H1 (cell line): Measurements from ENCODE around the gene GABPB1. TPM values are rescaled to one million over a fixed set of nuclear protein-coding genes. Genes with fewer than 3 reads are reported as not detected.

Experiments used
- CTCF ChIA-PET: fragments of 300-600 bp; sonication (Branson Sonifier 250); formaldehyde crosslinking; loops from one replicate; lab custom pipeline; 2021; ENCODE audit not compliant: partially characterized antibody; lab: Charles Lee
- POLR2A ChIA-PET: fragments of 300-600 bp; sonication (Branson Sonifier 250); formaldehyde crosslinking; loops from one replicate; lab custom pipeline; 2021; ENCODE audit warnings: inconsistent platforms; ENCODE audit not compliant: partially characterized antibody; lab: Charles Lee
- DNase-seq, 2 experiments: peaks; one replicate each; pipeline versions ENCODE4 v3.0.0 to v3.0.0-alpha.2; 2010 to 2022; ENCODE audit warnings: low spot score in 2 of 2, low read depth in 1 of 2, mixed read lengths in 1 of 2
- FAIRE-seq: peaks from 2 replicates; lab custom pipeline; 2011; peaks lifted over from hg19 to GRCh38; lab: Jason Lieb, UNC
- H2AFZ ChIP-seq: 2 replicates; pipeline ENCODE4 v1.8.1; 2012; ENCODE audit warnings: low read length, inconsistent platforms
- H2AK5ac ChIP-seq: 2 replicates; pipeline ENCODE4 v1.6.1; 2013; ENCODE audit warnings: low read depth, low read length
- H2BK120ac ChIP-seq: replicated peaks from 2 replicates; pipeline ENCODE3; 2013; ENCODE audit warnings: low read depth, low read length, inconsistent platforms
- H2BK12ac ChIP-seq: 2 replicates; pipeline ENCODE4 v1.6.1; 2013; ENCODE audit warnings: low read depth, low read length
- H2BK15ac ChIP-seq: 2 replicates; pipeline ENCODE4 v1.6.1; 2013; ENCODE audit warnings: low read length
- H2BK20ac ChIP-seq: 2 replicates; pipeline ENCODE4 v1.6.1; 2013; ENCODE audit warnings: low read length
- H2BK5ac ChIP-seq: 2 replicates; pipeline ENCODE4 v1.6.1; 2013; ENCODE audit warnings: low read depth, low read length
- H3K14ac ChIP-seq: 2 replicates; pipeline ENCODE4 v1.6.1; 2013; ENCODE audit warnings: inconsistent platforms; ENCODE audit not compliant: insufficient read length
- H3K18ac ChIP-seq: 2 replicates; pipeline ENCODE4 v1.6.1; 2013; ENCODE audit warnings: low read length; ENCODE audit errors: extremely low read depth
- H3K23ac ChIP-seq: 2 replicates; pipeline ENCODE4 v1.6.1; 2013; ENCODE audit warnings: inconsistent platforms; ENCODE audit not compliant: insufficient read length
- H3K23me2 ChIP-seq: 2 replicates; pipeline ENCODE4 v1.6.1; 2013; ENCODE audit warnings: low read depth, low read length
- H3K27ac ChIP-seq: 2 replicates; pipeline ENCODE4 v1.6.1; 2011; ENCODE audit warnings: low read depth, low read length, inconsistent platforms
- H3K27me3 ChIP-seq, 4 experiments: replicated peaks in 1 of 4; 1 replicate in 1 of 4; 2 replicates in 3 of 4; pipeline versions ENCODE4 v1.6.1 to v1.8.1; 2011 to 2013; ENCODE audit warnings: low read length in 3 of 4, mild to moderate bottlenecking in 3 of 4, inconsistent platforms in 2 of 4, mixed read lengths in 2 of 4, moderate library complexity in 1 of 4; ENCODE audit not compliant: control insufficient read depth in 3 of 4, insufficient read depth in 3 of 4; ENCODE audit errors: extremely low read depth in 1 of 4
- H3K36me3 ChIP-seq, 4 experiments: 2 replicates each; pipeline versions ENCODE4 v1.6.1 to v1.8.1; 2011 to 2013; ENCODE audit warnings: mild to moderate bottlenecking in 4 of 4, low read length in 3 of 4, moderate library complexity in 2 of 4, control low read depth in 1 of 4, inconsistent platforms in 1 of 4; ENCODE audit not compliant: insufficient read depth in 4 of 4, control insufficient read depth in 2 of 4
- H3K4ac ChIP-seq: replicated peaks from 2 replicates; pipeline ENCODE3; 2013; ENCODE audit warnings: low read length, low read depth, mixed read lengths, inconsistent platforms; ENCODE audit not compliant: insufficient read length
- H3K4me1 ChIP-seq, 4 experiments: replicated peaks in 1 of 4; 1 replicate in 1 of 4; 2 replicates in 3 of 4; pipeline versions ENCODE4 v1.6.1 to v1.8.1; 2011 to 2013; ENCODE audit warnings: low read length in 3 of 4, inconsistent platforms in 2 of 4, mixed read lengths in 1 of 4; ENCODE audit not compliant: insufficient read depth in 4 of 4, control insufficient read depth in 3 of 4
- H3K4me2 ChIP-seq, 2 experiments: 2 replicates each; pipeline versions ENCODE4 v1.6.1 to v1.8.1; 2011 to 2013; ENCODE audit warnings: low read depth in 2 of 2, low read length in 2 of 2, control low read depth in 1 of 2, inconsistent platforms in 1 of 2, mild to moderate bottlenecking in 1 of 2; ENCODE audit not compliant: insufficient read depth in 1 of 2
- H3K4me3 ChIP-seq, 4 experiments: fragments of 200-600, 300-600 bp in 1 of 4; sonication (generic), shearing (Covaris generic), sonication (Bioruptor Twin) in 1 of 4; 2 replicates each; pipeline versions ENCODE4 v1.5.1 to v1.8.1; 2011 to 2016; ENCODE audit warnings: low read length in 4 of 4, low read depth in 3 of 4, control low read depth in 2 of 4, inconsistent platforms in 2 of 4, mild to moderate bottlenecking in 2 of 4, mixed read lengths in 1 of 4, moderate library complexity in 1 of 4; ENCODE audit not compliant: insufficient read depth in 2 of 4; ENCODE audit errors: extremely low read depth in 1 of 4
- H3K56ac ChIP-seq: replicated peaks from 2 replicates; pipeline ENCODE3; 2013; ENCODE audit warnings: low read depth, mild to moderate bottlenecking, mixed read lengths, low read length, inconsistent platforms; ENCODE audit not compliant: insufficient read length
- H3K79me1 ChIP-seq: 2 replicates; pipeline ENCODE4 v1.6.1; 2013; ENCODE audit warnings: low read depth, low read length, control low read depth
- H3K79me2 ChIP-seq, 2 experiments: 2 replicates each; pipeline versions ENCODE4 v1.6.1 to v1.8.1; 2012 to 2013; ENCODE audit warnings: low read length in 2 of 2, mild to moderate bottlenecking in 2 of 2, inconsistent platforms in 1 of 2; ENCODE audit not compliant: insufficient read depth in 2 of 2, control insufficient read depth in 1 of 2
- H3K9ac ChIP-seq, 4 experiments: replicated peaks in 1 of 4; 1 replicate in 1 of 4; 2 replicates in 3 of 4; pipeline versions ENCODE4 v1.6.1 to v1.8.1; 2011 to 2013; ENCODE audit warnings: low read depth in 3 of 4, low read length in 3 of 4, control low read depth in 2 of 4, mild to moderate bottlenecking in 2 of 4, moderate library complexity in 2 of 4, inconsistent platforms in 1 of 4; ENCODE audit errors: extremely low read depth in 1 of 4
- H3K9me3 ChIP-seq, 2 experiments: 2 replicates each; pipeline versions ENCODE4 v1.6.1 to v1.8.1; 2012 to 2013; ENCODE audit warnings: mild to moderate bottlenecking in 2 of 2, moderate library complexity in 2 of 2, control low read depth in 1 of 2, inconsistent platforms in 1 of 2, low read depth in 1 of 2, low read length in 1 of 2, mixed read lengths in 1 of 2; ENCODE audit not compliant: insufficient read depth in 2 of 2
- H4K20me1 ChIP-seq, 2 experiments: replicated peaks in 1 of 2; 2 replicates each; pipeline versions ENCODE3 to v1.8.1; 2011 to 2013; ENCODE audit warnings: inconsistent platforms in 2 of 2, low read length in 2 of 2, mild to moderate bottlenecking in 1 of 2; ENCODE audit not compliant: insufficient read depth in 2 of 2, control insufficient read depth in 1 of 2
- H4K5ac ChIP-seq: 2 replicates; pipeline ENCODE4 v1.6.1; 2013; ENCODE audit warnings: low read length, low read depth, mixed read lengths, inconsistent platforms; ENCODE audit not compliant: insufficient read length
- H4K8ac ChIP-seq: 2 replicates; pipeline ENCODE4 v1.8.0; 2013; ENCODE audit warnings: mild to moderate bottlenecking, moderate library complexity, low read length, inconsistent platforms; ENCODE audit not compliant: insufficient read depth; ENCODE audit errors: extremely low read depth
- H4K91ac ChIP-seq: replicated peaks from 2 replicates; pipeline ENCODE3; 2013; ENCODE audit warnings: low read length, mixed read lengths, inconsistent platforms; ENCODE audit not compliant: insufficient read length
- CBX8 ChIP-seq: fragments of 300-800, 300-1000 bp; sonication (generic); IDR thresholded peaks from 2 replicates; pipeline ENCODE4 v1.7.1; 2016; ENCODE audit warnings: low read depth, low read length, borderline replicate concordance
- CREB1 ChIP-seq: IDR thresholded peaks from 2 replicates; pipeline ENCODE4 v1.6.1; 2012; ENCODE audit warnings: inconsistent platforms
- EZH2 ChIP-seq: fragments of 200-600 bp; sonication (generic); IDR thresholded peaks from 2 replicates; pipeline ENCODE4 v1.7.1; 2012; ENCODE audit warnings: low read depth, mild to moderate bottlenecking, moderate library complexity, low read length, inconsistent platforms; ENCODE audit not compliant: severe bottlenecking
- NANOG ChIP-seq: IDR thresholded peaks from 2 replicates; pipeline ENCODE4 v1.6.1; 2011; ENCODE audit warnings: low read length, low read depth, mild to moderate bottlenecking, inconsistent platforms; ENCODE audit not compliant: insufficient read depth, poor library complexity, severe bottlenecking
- POLR2A ChIP-seq, 2 experiments: IDR thresholded peaks; 1 replicate in 1 of 2; 2 replicates in 1 of 2; pipeline ENCODE4 v1.6.1; 2011; ENCODE audit warnings: low read depth in 2 of 2, low read length in 2 of 2, mild to moderate bottlenecking in 2 of 2; ENCODE audit errors: control extremely low read depth in 1 of 2
- RNF2 ChIP-seq: fragments of 200-900, 300-1000 bp; sonication (generic); IDR thresholded peaks from 2 replicates; pipeline ENCODE4 v1.7.1; 2016; ENCODE audit warnings: borderline replicate concordance, low read depth, mild to moderate bottlenecking, antibody characterized with exemption, low read length; ENCODE audit not compliant: poor library complexity, severe bottlenecking; ENCODE audit errors: missing control alignments
- RXRA ChIP-seq: IDR thresholded peaks from 2 replicates; pipeline ENCODE4 v1.6.1; 2011; ENCODE audit warnings: low read depth, mild to moderate bottlenecking, low read length, moderate library complexity; ENCODE audit not compliant: insufficient read depth
- TEAD4 ChIP-seq: IDR thresholded peaks from 2 replicates; pipeline ENCODE4 v1.6.1; 2012; ENCODE audit warnings: low read depth, low read length, inconsistent platforms, mixed read lengths
- WGBS, 2 experiments: shearing (Covaris generic) in 1 of 2; methylation state at CpG; one replicate each; pipeline versions ENCODE4 v1.1.6 to v1.1.7; 2013 to 2015; ENCODE audit warnings: low lambda C conversion rate in 2 of 2, mixed read lengths in 2 of 2, inconsistent platforms in 1 of 2, low coverage in 1 of 2, missing lambda C conversion rate in 1 of 2; ENCODE audit not compliant: insufficient replicate concordance in 2 of 2, insufficient coverage in 1 of 2, insufficient read length in 1 of 2; ENCODE audit errors: extremely low coverage in 1 of 2, missing lambda C conversion rate in 1 of 2; 5-methylcytosine and 5-hydroxymethylcytosine counted together
- polyA plus RNA-seq, 7 experiments: library from polyadenylated mRNA; depleted of rRNA in 3 of 7; stranded (reverse) in 5 of 7; unstranded in 2 of 7; fragments of >200 nt in 5 of 7; fragments of 200-250 nt in 2 of 7; gene quantifications; 1 replicate in 5 of 7; 2 replicates in 1 of 7; 4 replicates in 1 of 7; pipeline versions ENCODE4 v1.2.1 to v1.2.3, GENCODE V29; 2011 to 2013; ENCODE audit warnings: missing spikeins in 2 of 7, mixed read lengths in 2 of 7
- total RNA-seq: library from RNA; stranded (reverse); fragmentation: NEBNext Ultra II Directional; extraction: Animal tissue kit (Norgen Biotek cat#: 25700); gene quantifications from 2 replicates; pipeline ENCODE4 v1.2.1, GENCODE V29; 2021
- TF ChIP-seq, protein P1 (sequence below): IDR thresholded peaks from 2 replicates; pipeline ENCODE4 v1.6.1; 2012; ENCODE audit warnings: inconsistent platforms

The GABPB1 gene
- total and polyA plus RNA-seq, 2 of the 8 experiments (the other 6 are each of a cell fraction or from before 2014, with no cell fraction given), result 24.5 to 32.3 TPM

DNA sequence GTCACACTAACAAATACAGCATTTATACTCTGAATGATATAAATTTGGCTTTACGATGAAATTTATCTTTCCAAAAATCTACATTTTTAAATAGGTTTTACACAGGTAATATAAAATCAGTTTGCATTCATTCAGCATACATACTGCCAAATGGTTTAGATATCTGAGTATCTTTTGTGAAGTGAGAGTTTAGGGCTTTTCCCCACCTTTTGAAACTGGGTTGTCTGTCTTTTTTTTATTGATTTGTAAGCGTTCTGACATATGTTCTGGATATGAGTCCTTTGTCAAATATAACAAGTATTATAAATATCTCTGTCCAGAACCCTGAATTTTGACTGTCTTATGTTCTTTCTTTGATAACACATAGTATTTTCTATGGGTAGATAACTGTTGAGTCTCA lies 42.4 kb downstream of the GABPB1 start:
- 84% methylated on average over 2 of the region's 2 CpGs; no CpG with 5 or more reads in 1 of the 2 experiments for WGBS, 2 experiments
- POLR2A ChIA-PET, result no interaction called here

More for the DNA sequence above, 42.4 kb downstream of the GABPB1 start:
- Histone ChIP-seq H3K79me2 (peaks cover 0 to 7% of the 10 kb centered on the region in 2 experiments; a peak in 2 of 4 replicates), H3K27ac (no peak overlapping the region), H3K23me2 (no peaks in the 10 kb centered on the region), H3K4me1 (no peaks in the 10 kb centered on the region), H4K8ac (no peak overlapping the region), H2BK12ac (no peak overlapping the region), H3K4ac (no peak overlapping the region), H2BK15ac (no peak overlapping the region), H2AFZ (no peak overlapping the region), H4K5ac (no peak overlapping the region), H3K4me2 (no peak overlapping the region), H3K56ac (no peak overlapping the region), H3K9ac (no peak overlapping the region), H2BK20ac (no peak overlapping the region), H3K79me1 (no peaks in the 10 kb centered on the region), H3K18ac (no peak overlapping the region), H4K91ac (no peak overlapping the region), H4K20me1 (no peaks in the 10 kb centered on the region), H2BK5ac (no peak overlapping the region), H3K36me3 (peaks cover 0 to 14% (median 5%) of the 10 kb centered on the region in 4 experiments; a peak in 2 of 8 replicates), H2BK120ac (no peak overlapping the region), H3K9me3 (peaks cover 7% of the 10 kb centered on the region in 2 experiments; a peak in 3 of 4 replicates), H3K27me3 (no peaks in the 10 kb centered on the region), H3K4me3 (no peak overlapping the region), H3K23ac (no peak overlapping the region), H2AK5ac (no peak overlapping the region), H3K14ac (no peak overlapping the region)
- DNase-seq, result no peak
- TF ChIP-seq CREB1, result no peak
- no peak for TF ChIP-seq RXRA
- TF ChIP-seq CBX8, result no peak
- no peak for TF ChIP-seq RNF2
- no peak for TF ChIP-seq EZH2
- no peak for TF ChIP-seq NANOG
- no peak for TF ChIP-seq POLR2A (IDR thresholded peaks at IDR 0.05; ENCODE audit: control extremely low read depth in 1 of 2, low read depth in 2 of 2, low read length in 2 of 2)
- TF ChIP-seq, protein P1, sequence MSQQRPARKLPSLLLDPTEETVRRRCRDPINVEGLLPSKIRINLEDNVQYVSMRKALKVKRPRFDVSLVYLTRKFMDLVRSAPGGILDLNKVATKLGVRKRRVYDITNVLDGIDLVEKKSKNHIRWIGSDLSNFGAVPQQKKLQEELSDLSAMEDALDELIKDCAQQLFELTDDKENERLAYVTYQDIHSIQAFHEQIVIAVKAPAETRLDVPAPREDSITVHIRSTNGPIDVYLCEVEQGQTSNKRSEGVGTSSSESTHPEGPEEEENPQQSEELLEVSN, result no peak
- TF ChIP-seq TEAD4, result no peak
- CTCF ChIA-PET, result no interaction called here
- FAIRE-seq, result no peak
